IPS-NIHi11 (cell line): Measurements from ENCODE around the gene SRPK3.

ENCODE experiments used
- DNase-seq: peaks from one replicate; pipeline ENCODE4 v3.0.0; 2012; ENCODE audit warnings: mixed read lengths, low spot score

The SRPK3 gene

DNA sequence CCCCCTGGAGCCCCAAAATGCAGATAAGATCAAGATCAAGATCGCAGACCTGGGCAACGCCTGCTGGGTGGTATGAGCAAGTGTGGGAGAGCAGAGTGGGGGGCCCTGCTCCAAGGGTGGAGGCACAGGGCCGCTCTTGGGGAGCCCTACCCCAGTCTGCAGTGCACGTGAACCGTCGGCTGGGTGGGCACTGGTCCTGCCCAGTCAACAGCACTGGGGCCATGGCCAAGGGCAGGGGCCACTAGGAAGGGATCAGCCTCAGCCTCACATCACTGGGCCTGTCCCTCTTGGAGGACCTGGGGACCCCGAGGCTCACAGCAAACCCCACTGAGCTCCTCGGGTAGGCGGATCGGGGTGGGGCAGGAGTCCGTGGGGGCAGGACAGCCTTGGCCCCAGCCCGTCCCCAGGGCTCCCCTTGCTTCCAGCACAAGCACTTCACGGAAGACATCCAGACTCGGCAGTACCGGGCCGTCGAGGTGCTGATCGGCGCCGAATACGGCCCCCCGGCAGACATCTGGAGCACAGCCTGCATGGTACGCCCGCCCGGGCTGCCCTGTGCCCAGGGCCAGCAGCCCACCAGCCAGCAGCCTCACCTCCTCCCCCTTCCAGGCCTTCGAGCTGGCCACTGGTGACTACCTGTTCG lies 3.6 kb downstream of the SRPK3 start:
- no peak for DNase-seq

DNA sequence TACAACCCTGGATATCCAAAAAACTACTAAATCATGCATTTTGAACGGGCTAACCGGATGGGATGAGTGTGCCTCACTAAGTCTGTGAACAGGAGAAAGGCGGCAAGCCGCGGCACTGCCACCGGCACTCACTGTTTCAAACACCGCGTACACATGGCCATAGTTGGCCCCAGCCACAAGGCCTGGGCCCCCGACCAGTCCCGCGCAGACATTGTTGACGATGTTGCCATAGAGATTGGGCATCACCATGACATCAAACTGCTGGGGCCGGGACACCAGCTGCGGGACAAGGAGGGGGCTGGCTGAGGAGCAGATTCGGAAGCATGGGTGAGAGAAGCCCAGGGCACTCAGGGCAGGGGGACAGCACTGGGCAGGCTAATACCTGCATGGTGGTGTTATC lies 5.8 kb downstream of the SRPK3 start:
- no peak for DNase-seq

DNA sequence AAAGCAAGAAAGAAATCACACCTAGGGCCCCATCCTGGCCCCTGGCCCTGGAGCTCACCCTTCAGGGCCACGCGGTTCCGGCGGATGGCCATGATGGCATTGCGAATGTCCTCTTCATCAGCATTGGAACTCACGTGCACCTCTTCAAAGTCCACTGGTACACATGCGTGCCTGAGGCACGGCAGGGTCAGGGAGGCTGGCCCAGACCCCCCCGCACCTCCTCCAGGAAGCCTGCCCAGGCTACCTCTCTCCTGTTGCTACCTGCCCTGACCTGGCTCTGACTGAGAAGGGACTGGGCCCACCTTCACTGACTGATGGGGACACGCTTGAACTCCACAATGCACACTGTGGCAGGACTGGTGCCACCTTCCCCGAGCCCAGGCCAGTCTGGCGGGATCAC lies 8.8 kb downstream of the SRPK3 start:
- DNase-seq = no peak

DNA sequence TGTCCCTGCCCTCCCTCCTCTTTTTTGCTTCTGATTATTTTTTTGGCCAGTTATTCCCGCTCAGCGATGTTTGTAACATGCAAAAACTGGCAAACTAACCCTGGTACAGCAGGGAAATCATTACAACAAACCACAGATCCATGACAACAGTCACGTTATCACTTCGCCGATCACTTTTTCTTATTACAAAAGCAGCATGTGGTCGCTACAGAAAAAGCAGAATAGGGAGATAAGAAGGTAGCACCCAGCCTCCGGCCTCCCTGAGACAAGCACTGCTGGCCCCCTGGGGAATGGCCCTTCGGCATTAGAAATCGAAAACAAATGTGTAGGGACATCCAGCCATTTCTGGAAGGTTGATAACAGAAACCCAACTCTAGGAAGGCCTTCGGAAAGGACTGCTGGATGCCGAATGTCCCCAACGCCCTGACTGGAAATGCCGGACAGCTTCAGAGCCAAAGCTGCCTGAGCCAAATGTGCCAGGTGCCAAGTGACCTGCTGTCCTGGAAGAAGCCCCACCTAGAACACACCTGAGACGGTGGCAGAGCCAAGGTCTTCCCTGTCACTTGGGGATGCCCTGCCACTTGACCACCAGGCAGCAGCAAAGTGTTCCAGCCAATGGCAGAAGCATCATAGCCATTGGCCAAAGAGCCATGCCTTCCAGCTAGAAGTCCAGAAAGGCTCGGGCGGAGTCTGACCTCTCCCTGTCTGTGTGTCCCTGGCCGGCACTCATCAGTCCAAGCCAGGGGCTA lies 10.4 kb downstream of the SRPK3 start:
- DNase-seq = no peak

DNA sequence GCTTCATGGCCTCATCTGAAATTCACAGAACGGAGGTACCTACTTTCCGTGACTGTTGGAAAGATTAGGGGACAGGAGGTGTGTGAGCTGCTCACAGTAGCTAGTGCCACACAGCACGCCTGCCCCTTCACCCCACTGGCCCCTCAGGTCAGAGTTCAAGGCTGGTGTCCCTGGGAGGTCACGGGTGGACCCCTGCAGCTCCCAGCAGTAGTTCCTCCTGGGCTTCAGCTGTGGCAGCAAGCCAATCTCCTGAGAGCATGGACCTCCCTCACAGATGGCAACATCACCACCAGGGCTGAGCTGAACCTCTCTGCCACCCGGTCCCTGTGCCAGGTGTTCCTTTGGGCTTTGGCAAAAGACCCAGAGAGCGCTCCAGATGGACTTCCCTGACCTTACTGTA lies 11.5 kb downstream of the SRPK3 start:
- no peak for DNase-seq

DNA sequence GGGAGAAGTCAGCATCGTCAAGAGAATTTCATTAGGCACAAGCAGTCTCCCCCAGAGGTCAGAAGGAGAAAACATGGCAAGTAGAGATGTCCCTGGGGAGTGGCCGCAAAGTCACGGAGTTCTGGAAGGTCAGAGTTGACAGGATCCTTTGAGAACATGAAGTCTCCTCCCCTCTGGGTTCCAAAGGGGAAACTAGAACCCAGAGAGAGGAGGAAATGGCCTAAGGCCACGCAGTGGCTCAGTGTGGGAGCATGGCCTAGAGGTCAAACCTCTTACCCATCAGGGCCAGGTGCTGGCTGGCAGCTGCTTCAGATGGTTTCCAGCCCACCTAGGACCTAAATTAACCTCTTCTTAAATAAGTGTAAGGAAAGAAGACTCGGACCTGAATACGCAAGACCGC lies 12.4 kb downstream of the SRPK3 start:
- DNase-seq = no peak

DNA sequence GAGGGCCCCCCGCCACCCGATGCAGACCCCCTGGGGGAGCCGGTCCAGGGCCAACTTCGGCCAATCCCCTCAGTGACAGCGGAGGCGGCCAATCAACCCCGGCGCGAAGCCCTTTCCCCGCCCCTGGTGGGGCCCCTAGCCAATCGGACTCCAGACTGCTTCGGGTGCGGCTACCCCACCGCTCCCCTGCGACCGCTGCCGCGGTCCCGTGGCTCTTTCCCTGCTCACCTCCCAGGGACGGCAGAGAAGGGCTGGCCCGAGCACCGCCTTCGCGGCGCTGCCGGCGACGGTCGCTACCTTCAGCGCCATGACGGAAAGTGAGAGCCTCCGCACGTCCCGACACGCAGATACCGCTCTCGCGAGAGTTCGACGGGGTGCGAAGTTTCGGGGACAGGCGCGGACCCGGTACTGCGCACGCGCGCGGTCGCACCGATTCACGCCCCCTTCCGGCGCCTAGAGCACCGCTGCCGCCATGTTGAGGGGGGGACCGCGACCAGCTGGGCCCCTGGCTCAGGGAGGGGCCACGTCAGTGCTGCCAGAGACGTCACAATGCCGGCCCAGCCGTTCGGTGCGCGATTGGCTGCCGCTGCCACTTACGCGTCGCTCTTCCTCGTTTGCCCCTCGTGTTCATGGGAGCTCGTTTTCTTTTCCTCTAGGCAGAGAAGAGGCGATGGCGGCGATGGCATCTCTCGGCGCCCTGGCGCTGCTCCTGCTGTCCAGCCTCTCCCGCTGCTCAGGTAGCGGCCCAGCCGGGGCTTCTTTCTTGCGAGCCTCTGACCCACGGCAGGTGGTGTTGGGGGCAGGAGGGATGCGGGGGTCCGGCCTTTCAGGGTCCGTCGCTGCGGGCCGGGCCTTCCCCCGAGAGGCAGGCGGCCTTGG lies 13.4 kb downstream of the SRPK3 start, which contains the start of the genes IDH3G and SSR4:
IDH3G (minus strand) TSS at position 358 of the 879 bp plus-strand sequence; CDS start at position 309, 49 bp downstream.
SSR4 (plus strand) TSS at position 651 of the 879 bp plus-strand sequence; CDS start at position 671, 20 bp downstream.
- DNase-seq = peak; percentile 95

DNA sequence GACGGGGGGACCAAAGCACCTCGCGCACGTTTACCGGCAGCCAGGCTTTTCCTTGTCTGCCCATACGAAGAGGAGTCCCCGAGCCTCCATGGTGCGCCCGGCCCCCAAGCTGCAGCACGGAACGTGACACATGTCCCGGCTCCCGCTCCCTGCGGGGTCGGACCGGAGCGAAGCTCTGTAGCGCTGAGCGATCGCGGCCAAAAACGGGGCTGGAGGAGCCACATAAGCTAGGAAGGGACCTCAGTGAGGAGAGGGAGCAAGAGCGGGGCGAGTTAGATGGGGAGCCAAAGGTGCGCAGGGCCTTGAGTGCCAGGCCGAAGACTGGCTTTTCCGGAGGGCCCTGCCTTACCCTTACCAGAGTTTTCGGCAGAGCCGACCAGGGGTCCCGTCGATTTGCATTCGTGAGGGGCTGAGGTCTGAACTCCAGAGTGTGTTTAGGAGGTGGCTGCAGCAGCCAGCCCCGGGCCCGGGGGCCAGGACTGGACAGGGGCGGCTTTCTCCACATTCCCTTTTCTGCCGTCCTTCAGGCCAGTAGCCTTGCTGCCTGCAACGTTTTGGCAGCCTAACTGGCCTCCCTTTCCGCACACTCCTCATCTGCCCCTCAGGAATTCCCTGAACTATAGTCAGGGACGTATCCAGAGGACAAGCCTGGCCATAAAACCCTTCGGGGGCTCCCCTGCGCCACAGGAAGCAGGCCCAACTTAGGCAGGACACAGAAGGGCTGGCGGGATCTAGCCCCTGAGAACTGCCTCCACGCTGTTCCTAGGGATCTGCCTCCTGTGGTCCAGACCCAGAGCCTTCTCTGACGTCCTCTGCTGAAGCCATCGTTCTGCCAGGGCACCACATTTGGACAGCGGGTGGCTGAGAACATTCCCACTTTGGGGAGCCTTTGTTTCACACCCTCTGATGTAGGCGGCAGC lies 14.3 kb downstream of the SRPK3 start:
- DNase-seq = no peak

DNA sequence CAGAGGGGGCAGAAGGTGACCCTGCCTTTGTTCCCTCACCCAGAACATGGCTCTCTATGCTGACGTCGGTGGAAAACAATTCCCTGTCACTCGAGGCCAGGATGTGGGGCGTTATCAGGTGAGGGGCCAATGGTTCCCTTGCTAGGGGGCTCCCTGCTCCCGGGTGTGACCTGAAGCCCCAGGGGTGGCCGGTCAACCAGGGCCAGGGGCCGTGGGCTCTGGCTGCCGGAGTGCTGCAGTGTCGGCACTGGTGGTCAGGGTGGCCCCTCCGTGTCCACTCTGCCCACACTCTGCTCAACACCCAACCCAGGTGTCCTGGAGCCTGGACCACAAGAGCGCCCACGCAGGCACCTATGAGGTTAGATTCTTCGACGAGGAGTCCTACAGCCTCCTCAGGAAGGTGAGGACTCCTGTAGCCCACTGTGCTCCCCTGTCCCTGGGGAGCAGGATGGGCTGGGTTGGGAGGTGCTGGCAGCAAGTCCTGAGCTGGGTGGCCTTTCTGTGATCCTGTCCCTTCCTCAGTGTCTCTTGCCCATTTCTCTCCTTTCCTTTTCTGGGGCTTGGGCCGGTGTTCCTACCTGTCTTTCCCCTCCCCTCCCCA lies 16.7 kb downstream of the SRPK3 start:
- DNase-seq = no peak

DNA sequence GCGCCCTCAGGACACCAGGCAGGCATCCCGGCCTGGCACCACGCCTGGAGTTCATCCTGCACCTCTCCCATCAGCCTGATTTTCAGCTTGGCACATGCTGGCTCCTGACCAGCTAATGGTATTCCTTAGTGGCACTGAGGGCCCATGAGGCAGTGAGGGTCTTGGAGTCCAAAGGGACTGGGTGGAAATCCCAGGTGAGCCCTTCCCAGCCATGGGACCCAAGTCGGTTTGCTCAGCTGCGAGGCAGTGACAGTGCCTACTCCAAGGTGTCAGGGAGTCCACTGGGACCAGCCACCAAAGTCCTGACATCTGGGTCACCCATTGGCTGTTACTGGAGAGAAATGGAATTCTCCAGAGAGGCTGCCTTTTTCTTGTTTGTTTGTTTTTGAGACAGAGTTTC lies 18.5 kb downstream of the SRPK3 start:
- no peak for DNase-seq

DNA sequence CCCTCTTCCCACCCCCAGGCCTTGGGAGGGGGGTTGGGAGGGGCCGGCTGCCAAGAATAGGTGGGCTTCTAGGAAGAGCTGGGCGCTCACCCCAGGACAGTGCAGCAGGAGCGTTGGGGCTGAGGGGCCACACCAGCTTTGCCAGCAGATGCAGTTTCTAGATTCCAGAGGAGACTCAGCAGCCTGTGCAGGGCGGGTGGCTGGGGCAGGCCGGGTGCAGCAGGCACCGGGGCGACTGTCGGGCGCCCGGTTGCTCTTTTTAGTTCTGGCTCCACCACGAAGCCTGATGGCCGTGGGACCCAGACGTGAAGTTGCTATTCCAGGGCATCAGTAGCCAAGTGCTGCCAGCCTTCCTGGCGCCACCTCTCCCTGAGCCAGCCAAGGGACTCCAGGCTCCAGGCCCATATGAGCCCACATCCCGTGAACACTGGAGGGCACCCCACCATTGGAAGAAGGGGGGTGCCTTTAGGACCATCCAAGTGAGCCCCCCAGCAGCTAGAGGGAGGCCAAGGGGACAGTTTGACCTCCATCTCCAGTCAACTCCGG lies 19.4 kb downstream of the SRPK3 start:
- DNase-seq = no peak

DNA sequence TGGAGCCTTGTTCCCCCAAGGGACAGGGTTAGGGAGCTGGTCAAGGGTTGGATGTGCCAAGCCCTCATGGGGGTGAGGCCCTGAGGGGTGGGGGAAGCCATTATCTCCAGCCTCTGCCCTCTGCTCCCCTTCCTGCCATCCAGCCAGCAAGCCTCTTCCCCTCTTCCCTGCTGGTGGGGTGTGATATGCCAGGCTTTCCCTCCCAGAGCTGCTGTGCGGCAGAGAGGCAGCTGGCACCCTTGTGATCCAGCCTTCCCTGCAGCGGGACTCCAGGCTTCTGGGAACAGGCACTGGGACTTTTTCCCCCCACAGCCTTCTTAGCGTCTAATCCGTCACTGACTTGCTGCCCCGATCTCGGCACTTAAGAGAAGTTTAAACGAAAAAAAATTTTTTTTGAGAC lies 19.9 kb downstream of the SRPK3 start:
- DNase-seq = no peak

DNA sequence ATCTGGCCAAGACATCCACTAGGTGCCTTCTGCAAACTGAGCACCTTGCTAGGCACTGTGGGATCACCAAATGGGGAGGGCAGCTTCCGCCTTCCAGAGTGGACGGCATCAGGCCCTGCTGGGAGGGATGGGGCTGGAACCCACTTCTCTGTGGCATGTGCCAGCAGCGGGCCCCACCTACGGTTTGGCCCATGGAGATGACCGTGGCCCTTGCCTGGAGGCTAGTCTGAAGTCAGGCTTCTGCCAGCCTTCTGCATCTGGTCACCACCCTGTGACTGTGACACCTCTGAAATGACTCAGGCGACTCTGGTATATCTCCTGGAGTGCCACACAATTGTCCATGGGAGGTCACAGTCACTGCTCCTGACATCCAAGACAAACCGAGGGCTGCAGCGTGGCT lies 20.8 kb downstream of the SRPK3 start:
- no peak for DNase-seq

DNA sequence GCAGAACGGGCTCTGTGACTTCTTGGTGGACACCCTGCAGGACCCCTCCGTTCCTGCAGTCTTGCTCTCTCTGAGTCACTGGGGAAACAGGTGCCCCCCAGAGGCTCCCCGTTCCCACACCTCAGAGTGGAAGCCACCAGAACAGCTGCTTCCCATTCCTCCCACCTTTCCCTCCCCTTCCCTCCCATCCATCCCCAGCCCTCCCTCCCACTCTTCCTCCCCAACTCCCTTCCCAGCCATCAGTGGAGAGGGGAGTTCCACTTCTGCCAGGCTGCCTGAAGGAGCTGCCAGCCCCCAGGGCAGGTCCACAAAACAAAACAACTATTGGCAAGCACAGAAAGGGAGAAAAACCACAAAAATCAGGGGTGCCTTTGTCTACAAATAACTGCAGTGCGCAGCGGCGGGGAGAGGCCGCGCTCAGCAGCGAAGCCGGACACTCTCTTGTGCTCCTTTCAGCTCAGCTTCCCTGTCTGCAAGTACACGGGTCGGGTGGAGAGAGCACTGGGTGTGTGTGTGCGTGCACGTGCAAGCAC lies 21.7 kb downstream of the SRPK3 start:
- no peak for DNase-seq

DNA sequence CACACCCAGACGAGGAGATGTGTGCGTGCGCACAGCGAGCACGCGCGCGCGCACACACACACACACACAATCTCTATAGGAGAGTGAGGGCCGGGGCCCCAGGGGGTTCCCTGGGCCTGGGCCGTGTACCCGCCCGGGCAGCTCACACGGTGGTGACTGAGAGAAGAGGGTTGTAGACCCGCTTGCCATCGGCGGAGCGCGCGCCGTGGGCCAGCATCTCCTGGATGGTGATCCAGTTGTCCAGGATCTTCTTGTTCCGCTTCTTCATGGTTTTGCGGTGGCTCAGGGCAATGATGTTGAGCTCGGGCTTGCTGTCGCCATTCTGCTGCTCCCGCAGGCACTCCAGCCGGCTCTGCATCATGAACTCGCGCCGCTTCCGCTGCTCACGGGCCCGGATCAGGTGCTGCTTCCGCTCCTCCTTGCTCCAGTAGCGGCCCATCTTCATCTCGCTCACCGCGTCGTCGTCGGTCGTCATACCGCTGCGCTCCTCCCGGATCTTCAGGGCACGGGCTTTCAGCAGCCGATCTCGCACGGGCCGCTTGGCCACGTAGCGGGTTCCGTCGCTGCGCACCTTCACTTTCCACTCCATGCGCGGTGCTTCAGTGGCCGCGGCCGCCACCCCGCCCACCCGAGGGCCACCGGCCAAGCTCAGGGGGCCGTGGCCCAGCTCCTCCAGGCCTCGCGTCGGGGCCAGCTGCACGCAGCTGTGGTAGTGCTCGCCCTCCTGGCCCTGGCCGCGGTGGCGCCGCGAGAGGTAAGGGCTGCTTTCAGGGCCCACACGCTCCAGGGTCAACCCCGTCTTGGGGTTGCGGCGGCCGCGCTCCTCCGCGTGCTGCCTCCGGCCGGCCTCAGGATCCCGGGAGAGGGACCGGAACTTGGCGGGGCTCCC lies 22.6 kb downstream of the SRPK3 start:
- no peak for DNase-seq

DNA sequence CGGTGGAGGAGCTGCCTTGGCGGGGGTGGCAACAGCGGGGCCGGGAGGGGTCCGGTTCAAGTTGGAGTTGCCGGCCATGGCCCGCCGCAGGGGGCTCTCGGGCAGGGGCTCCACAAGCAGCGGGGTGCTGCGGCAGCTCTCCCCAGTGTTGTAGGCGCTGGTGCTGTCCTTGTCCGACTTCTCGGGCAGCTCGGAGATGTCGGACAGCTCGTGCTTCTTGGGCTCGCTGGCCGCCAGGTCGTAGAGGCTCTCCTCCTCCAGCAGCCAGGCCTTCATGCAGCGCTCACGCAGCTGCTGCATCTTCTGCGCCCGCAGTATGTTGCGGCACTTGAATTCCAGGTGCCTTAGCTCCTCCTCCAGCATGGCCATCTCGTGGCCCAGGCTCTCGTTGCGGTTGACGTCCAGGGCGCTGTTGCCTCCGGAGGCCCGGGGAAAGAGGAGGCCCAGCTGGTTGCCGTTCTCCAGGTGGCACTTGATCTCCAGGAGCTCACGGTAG lies 23.3 kb downstream of the SRPK3 start:
- no peak for DNase-seq

DNA sequence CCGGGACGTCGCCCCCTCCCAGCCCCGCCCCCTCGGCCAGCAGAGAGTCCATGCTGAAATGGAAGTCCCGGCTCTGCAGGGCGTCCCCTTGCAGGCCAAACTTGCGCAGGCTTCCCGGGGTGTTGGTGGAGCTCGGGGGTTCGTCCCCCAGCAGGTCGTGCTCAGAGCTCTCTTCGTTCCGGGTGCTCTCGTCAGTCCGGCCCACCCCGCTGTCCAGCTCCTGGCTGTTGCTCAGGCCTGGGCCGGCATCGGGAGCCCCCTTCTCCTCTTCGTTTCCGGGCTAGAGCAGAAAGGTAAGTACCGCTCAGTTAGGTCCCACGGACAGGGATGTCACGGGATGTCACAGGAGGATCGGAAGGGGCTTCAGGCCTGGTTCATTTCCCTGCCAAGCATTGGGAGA lies 23.8 kb downstream of the SRPK3 start:
- DNase-seq = no peak

DNA sequence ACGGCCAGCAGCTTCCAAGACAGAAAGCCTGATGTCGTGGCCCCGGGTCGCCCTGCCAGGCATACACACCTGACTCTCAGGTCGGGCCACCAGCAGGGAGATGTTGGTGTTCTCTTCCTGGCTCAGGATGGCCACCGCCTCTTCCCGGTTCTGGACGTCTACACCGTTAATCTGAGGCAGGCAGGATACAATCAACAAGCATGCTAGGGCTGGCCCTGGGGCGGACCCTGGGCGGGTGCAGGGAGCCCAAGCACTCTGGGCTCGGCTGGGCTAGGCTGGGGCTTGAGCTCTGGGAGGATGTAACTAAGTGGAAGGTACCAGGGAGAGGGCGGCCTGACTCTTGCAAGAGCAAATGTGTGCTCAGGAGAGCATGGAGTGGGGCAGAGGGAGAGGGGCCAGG lies 24.6 kb downstream of the SRPK3 start:
- no peak for DNase-seq

DNA sequence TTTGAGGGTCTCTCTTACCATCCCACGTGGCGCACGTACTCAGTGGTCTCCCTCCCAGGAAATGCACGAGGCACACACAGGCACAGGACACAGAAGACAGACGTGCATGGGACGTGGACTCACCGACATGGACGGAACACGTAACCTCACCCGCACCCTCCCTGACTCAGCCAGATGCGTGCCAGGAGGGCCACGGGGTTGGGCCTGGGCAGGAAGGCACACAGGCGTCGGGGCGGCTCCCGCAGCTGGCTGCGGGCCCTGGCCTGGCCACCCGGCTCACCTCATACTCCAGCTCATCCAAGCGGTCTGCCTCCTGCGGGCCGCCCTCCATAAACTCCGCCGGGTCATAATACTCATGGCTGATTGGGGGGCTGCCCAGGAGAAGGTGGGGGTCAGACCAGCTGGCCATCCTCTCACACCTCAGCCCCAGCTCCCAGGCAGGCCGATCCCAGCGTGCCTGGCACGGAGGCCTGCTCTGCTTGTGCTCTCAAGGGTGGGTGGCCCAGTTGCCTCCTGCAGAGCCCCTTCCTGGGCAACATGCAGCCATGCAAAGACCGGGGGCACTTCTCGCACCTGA lies 26.2 kb downstream of the SRPK3 start:
- DNase-seq = no peak
